Neural crest cell (in vitro differentiated cells): Measurements from ENCODE around the gene ZBTB12. TPM values are rescaled to one million over a fixed set of nuclear protein-coding genes. Genes with fewer than 3 reads are reported as not detected.
"Not testable (repeated sequence)": the region's sequence is repeated elsewhere in the genome, so short reads cannot be mapped to it uniquely, and the experiment has no call there.

ENCODE experiments used
- DNase-seq: peaks from one replicate; pipeline ENCODE4 v3.0.0; 2021; ENCODE audit warnings: low read depth, mixed read lengths, low spot score
- H3K27ac Mint-ChIP-seq: one replicate; pipeline ENCODE4 v1.8.0; 2021; ENCODE audit warnings: mild to moderate bottlenecking, mixed read lengths; ENCODE audit not compliant: unreplicated experiment
- H3K27me3 Mint-ChIP-seq: 2 replicates; pipeline ENCODE4 v1.8.0; 2021; ENCODE audit warnings: low read depth, mild to moderate bottlenecking, mixed read lengths
- H3K36me3 Mint-ChIP-seq: 2 replicates; pipeline ENCODE4 v1.8.0; 2021; ENCODE audit warnings: low read depth, mild to moderate bottlenecking, mixed read lengths
- H3K4me1 Mint-ChIP-seq: 2 replicates; pipeline ENCODE4 v1.8.0; 2021; ENCODE audit warnings: mixed read lengths
- H3K4me3 Mint-ChIP-seq: one replicate; pipeline ENCODE4 v1.8.0; 2021; ENCODE audit warnings: mild to moderate bottlenecking, mixed read lengths
- H3K9me3 Mint-ChIP-seq: 2 replicates; pipeline ENCODE4 v1.8.0; 2021; ENCODE audit warnings: mixed read lengths
- total RNA-seq: library from RNA; stranded (reverse); gene quantifications from 2 replicates; pipeline ENCODE4 v1.2.1, GENCODE V29; 2021
- TF ChIP-seq, protein P1 (sequence below): fragments of 200-600 bp; sonication (generic); conservative IDR thresholded peaks from 2 replicates; pipeline ENCODE4 v1.5.0; 2021; ENCODE audit warnings: antibody characterized with exemption, mild to moderate bottlenecking

Gene ZBTB12
- total RNA-seq, 1 donor from 2014 or later: 60.8 TPM

DNA sequence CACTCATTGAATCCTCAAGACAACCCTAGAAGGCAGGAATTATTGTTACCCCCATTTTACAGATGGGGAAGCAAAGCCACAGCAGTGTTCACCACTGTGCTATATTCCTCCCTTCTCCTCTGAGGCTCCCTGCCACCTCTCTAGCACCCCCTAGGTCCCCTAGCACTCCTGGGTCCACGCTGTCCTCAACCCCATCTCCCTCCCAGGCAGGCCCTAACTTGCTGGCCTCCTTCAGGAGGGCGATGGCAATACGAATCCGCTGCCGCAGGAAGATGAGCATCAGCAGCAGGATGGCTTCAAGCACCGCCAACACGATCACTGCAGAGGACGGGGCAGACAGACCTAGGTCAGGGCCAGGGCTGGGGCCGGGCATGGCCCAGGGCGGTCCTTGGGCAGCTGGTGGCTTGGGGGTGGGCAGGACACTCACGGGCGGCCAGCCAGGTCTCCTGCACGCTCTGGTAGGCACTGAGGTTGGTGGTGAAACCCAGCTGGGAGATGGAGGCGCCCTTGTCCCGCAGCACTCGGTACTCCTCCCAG, 31.4 kb downstream of the ZBTB12 start:
- DNase-seq: no peak
- TF ChIP-seq, protein P1, sequence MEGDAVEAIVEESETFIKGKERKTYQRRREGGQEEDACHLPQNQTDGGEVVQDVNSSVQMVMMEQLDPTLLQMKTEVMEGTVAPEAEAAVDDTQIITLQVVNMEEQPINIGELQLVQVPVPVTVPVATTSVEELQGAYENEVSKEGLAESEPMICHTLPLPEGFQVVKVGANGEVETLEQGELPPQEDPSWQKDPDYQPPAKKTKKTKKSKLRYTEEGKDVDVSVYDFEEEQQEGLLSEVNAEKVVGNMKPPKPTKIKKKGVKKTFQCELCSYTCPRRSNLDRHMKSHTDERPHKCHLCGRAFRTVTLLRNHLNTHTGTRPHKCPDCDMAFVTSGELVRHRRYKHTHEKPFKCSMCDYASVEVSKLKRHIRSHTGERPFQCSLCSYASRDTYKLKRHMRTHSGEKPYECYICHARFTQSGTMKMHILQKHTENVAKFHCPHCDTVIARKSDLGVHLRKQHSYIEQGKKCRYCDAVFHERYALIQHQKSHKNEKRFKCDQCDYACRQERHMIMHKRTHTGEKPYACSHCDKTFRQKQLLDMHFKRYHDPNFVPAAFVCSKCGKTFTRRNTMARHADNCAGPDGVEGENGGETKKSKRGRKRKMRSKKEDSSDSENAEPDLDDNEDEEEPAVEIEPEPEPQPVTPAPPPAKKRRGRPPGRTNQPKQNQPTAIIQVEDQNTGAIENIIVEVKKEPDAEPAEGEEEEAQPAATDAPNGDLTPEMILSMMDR: no peak
- no peak overlapping the region for H3K27ac Mint-ChIP-seq
- H3K9me3 Mint-ChIP-seq: no peaks in the 10 kb centered on the region
- peaks cover 10% of the 10 kb centered on the region for H3K4me1 Mint-ChIP-seq
- H3K4me3 Mint-ChIP-seq: no peak overlapping the region
- H3K27me3 Mint-ChIP-seq: no peaks in the 10 kb centered on the region
- no peaks in the 10 kb centered on the region for H3K36me3 Mint-ChIP-seq

DNA sequence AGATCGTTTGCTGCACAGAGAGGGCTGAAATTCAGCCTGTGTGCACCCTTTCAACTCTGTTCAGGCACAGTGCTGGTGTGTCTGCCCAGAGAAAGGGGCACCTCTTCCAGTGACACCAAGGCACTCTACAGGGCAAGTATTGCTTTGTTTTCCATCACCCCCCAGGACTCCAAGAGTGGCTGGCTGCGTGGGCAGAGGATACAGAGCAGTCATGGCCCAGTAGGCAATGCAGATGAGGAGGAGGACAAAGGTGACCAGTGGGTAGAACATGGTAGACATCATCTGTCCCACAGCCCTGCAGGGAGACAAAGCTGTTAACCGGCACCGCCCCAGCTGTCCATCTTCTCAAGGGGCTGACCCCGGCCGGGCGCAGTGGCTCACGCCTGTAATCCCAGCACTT, 32.5 kb downstream of the ZBTB12 start:
- H3K9me3 Mint-ChIP-seq: no peaks in the 10 kb centered on the region
- TF ChIP-seq, protein P1: no peak
- no peak overlapping the region for H3K27ac Mint-ChIP-seq
- H3K36me3 Mint-ChIP-seq: no peaks in the 10 kb centered on the region
- peaks cover 19% of the 10 kb centered on the region for H3K4me1 Mint-ChIP-seq
- no peak for DNase-seq
- H3K4me3 Mint-ChIP-seq: peak overlapping the region; percentile 31
- no peaks in the 10 kb centered on the region for H3K27me3 Mint-ChIP-seq

DNA sequence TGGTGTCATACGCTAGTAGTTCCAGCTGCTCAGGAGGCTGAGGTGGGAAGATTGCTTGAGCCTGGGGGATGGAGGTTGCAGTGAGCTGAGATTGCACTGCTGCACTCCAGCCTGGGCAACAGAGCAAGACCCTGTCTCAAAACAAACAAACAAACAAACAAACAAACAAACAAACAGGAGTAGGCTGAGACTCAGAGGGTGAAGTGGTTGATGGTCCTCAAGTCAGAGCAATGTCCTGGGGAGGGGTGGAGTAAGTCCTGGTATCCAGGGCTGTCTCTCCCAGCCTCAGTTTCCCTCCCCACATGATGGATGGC, 33.3 kb downstream of the ZBTB12 start:
- H3K36me3 Mint-ChIP-seq, H3K9me3 Mint-ChIP-seq, DNase-seq, H3K4me3 Mint-ChIP-seq, H3K27ac Mint-ChIP-seq, H3K27me3 Mint-ChIP-seq: not testable (repeated sequence)
- H3K4me1 Mint-ChIP-seq: peaks cover 24% of the 10 kb centered on the region

DNA sequence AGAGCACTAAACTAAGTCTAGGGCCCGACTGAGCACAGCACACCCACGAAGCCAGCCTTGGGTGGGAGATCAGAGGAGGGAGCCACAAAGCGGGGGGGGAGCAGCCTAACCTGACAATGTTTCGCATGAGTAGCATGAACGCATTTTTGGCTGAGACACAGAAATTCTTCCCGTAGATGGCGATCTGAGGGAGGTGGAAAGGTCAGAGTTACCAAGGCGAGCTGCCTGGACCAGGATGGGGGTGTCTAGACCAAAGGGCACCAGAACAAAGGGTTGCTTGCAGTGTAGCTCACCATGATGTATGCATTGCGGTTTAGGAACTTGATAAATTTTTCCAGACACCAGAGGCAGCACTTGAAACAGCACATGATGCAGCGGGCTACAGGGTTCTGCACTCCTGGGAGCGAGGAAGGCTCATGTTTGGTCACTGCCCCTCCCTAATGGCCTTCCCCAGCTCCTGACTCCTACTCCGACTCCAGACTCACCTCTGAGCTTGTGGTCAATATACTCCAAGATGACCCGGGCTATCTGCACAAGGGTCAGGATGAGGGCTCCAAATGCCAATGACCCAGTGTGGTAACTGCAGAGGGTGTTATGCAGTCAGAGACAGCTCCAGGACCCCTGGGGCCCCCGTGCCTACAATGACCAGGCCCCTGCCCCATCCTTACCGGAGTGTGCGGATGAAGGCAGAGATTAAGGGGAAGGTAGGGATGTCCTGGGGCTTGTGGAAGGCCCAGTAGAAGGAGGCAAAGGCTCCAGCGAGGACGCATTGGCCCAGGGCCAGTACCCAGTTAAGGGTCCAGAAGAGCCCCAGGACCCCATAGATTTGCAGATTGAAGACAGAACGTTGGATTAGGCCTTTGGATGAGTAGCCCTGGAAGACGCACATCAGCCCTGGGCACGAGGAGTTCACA, 36.4 kb downstream of the ZBTB12 start:
- Mint-ChIP-seq H3K27me3 (no peaks in the 10 kb centered on the region), H3K36me3 (peaks cover 3% of the 10 kb centered on the region), H3K4me3 (peak overlapping the region; percentile 97), H3K27ac (no peak overlapping the region), H3K9me3 (no peaks in the 10 kb centered on the region), H3K4me1 (peaks cover 37% of the 10 kb centered on the region)
- DNase-seq: no peak
- TF ChIP-seq, protein P1: no peak

DNA sequence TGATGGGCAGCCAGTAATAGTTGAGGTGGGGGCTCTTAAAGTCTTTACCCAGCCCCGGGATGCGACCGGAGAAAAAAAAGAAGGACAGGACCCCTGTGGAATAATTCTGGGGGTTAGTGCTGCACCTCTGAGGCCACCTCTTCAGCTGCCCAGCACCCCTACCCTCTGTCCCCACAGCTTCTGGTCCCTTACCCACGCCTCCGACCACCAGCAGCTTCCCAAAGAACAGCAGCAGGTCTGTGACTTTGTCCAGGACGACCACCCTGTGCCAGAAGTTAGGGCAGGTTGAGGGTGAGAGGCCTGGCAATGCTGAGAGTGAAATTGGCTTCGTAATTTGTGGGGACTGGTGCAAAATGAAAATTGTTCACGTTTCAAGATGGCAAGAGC, 37.1 kb downstream of the ZBTB12 start:
- no peak for DNase-seq
- Mint-ChIP-seq H3K27me3 (no peaks in the 10 kb centered on the region), H3K36me3 (peaks cover 7% of the 10 kb centered on the region), H3K27ac (no peak overlapping the region), H3K4me3 (peak overlapping the region; percentile 97), H3K4me1 (peaks cover 37% of the 10 kb centered on the region), H3K9me3 (no peaks in the 10 kb centered on the region)
- TF ChIP-seq, protein P1: no peak

DNA sequence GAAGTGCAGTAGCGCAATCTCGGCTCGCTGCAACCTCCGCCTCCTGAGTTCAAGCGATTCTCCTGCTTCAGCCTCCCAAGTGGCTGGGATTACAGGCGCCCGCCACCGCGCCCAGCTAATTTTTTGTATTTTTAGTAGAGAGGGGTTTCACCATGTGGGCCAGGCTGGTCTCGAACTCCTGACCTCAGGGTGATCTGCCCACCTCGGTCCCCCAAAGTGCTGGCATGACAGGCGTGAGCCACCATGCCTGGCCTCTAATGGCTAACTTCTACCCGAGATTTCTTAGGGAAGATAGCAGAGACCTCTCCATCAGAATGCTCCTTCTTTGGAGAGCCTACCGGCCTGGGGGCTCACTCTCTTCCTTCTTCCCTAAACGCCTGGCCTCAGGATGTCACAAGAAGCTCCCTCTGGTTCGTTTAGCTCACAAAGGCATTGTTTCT, 37.7 kb downstream of the ZBTB12 start:
- not testable (repeated sequence) for H3K36me3 Mint-ChIP-seq, H3K27me3 Mint-ChIP-seq, DNase-seq, H3K9me3 Mint-ChIP-seq
- Mint-ChIP-seq H3K27ac (peak overlapping the region; percentile 98), H3K4me3 (peak overlapping the region; percentile 97), H3K4me1 (peaks cover 33% of the 10 kb centered on the region)
